HEK293 (cell line): ENCODE measurements around the gene HSD17B1.
A peak's percentile ranks its signal among the peaks of the same experiment; 100 is the strongest.

Source experiments
- CTCF ChIA-PET: fragments of 350-600 bp; formaldehyde crosslinking; extraction: SDS; loops from one replicate; lab custom pipeline; 2021; ENCODE audit warnings: antibody characterized with exemption; lab: Yijun Ruan, JAX
- POLR2A ChIA-PET: fragments of 300-600 bp; formaldehyde crosslinking; extraction: SDS; loops from one replicate; lab custom pipeline; 2020; ENCODE audit warnings: antibody characterized with exemption, inconsistent platforms; lab: Yijun Ruan, JAX
- H3K27ac ChIP-seq: fragments of 200-500 bp; sonication (Bioruptor generic); 2 replicates; pipeline ENCODE4 v1.5.1; 2014; ENCODE audit warnings: low read depth, low read length, control low read depth, inconsistent platforms; ENCODE audit errors: extremely low read depth
- H3K36me3 ChIP-seq, 2 experiments: fragments of 200-500 bp in 1 of 2; sonication (Bioruptor generic) in 1 of 2; 1 replicate in 1 of 2; 2 replicates in 1 of 2; pipeline ENCODE4 v1.5.1; 2014 to 2017; ENCODE audit warnings: inconsistent platforms in 2 of 2, low read length in 2 of 2; ENCODE audit not compliant: control insufficient read depth in 2 of 2, insufficient read depth in 1 of 2
- H3K4me1 ChIP-seq: fragments of 200-500 bp; sonication (Bioruptor generic); 2 replicates; pipeline ENCODE4 v1.5.1; 2014; ENCODE audit warnings: mild to moderate bottlenecking, low read length, inconsistent platforms; ENCODE audit not compliant: control insufficient read depth, insufficient read depth
- H3K4me3 ChIP-seq: 2 replicates; pipeline ENCODE4 v1.5.1; 2011; ENCODE audit warnings: low read depth, mild to moderate bottlenecking, control low read depth, low read length, moderate library complexity
- H3K9me3 ChIP-seq: fragments of 200-500 bp; sonication (Bioruptor generic); 2 replicates; pipeline ENCODE4 v1.5.1; 2014; ENCODE audit warnings: low read depth, low read length, inconsistent platforms; ENCODE audit not compliant: control insufficient read depth, insufficient read depth
- GLIS1 ChIP-seq: fragments of 450-650 bp; formaldehyde crosslinking; IDR thresholded peaks from 2 replicates; pipeline ENCODE4 v1.5.1; 2016; ENCODE audit warnings: missing biosample characterization, missing genetic modification characterization
- HOXC10 ChIP-seq: sonication (generic); formaldehyde crosslinking; IDR thresholded peaks from 2 replicates; pipeline ENCODE4 v1.8.1; 2023; ENCODE audit warnings: mild to moderate bottlenecking, missing genetic modification reagents
- KLF7 ChIP-seq: fragments of 450-650 bp; formaldehyde crosslinking; IDR thresholded peaks from 2 replicates; pipeline ENCODE4 v1.5.1; 2016; ENCODE audit warnings: missing biosample characterization, missing genetic modification characterization, borderline replicate concordance
- KLF8 ChIP-seq: fragments of 450-650 bp; formaldehyde crosslinking; IDR thresholded peaks from 2 replicates; pipeline ENCODE4 v1.5.1; 2016; ENCODE audit warnings: missing biosample characterization, missing genetic modification characterization
- OSR2 ChIP-seq: fragments of 450-650 bp; formaldehyde crosslinking; IDR thresholded peaks from 2 replicates; pipeline ENCODE4 v1.5.1; 2016; ENCODE audit warnings: missing biosample characterization, missing genetic modification characterization
- SCRT2 ChIP-seq: fragments of 450-650 bp; formaldehyde crosslinking; IDR thresholded peaks from 2 replicates; pipeline ENCODE4 v1.5.1; 2016; ENCODE audit warnings: missing biosample characterization, missing genetic modification characterization
- SP2 ChIP-seq: fragments of 450-650 bp; formaldehyde crosslinking; IDR thresholded peaks from 2 replicates; pipeline ENCODE4 v1.5.1; 2016; ENCODE audit warnings: missing biosample characterization, missing genetic modification characterization
- SP7 ChIP-seq: fragments of 450-650 bp; formaldehyde crosslinking; IDR thresholded peaks from 2 replicates; pipeline ENCODE4 v1.5.1; 2016; ENCODE audit warnings: missing biosample characterization, missing genetic modification characterization
- YY1 ChIP-seq: fragments of 450-650 bp; formaldehyde crosslinking; IDR thresholded peaks from 2 replicates; pipeline ENCODE4 v1.5.1; 2018; ENCODE audit warnings: missing biosample characterization, missing genetic modification characterization
- ZBTB7A ChIP-seq: fragments of 450-650 bp; formaldehyde crosslinking; IDR thresholded peaks from 2 replicates; pipeline ENCODE4 v1.5.1; 2016; ENCODE audit warnings: low read depth, missing biosample characterization, missing genetic modification characterization
- ZEB2 ChIP-seq: fragments of 450-650 bp; formaldehyde crosslinking; IDR thresholded peaks from 2 replicates; pipeline ENCODE4 v1.5.1; 2016; ENCODE audit warnings: missing biosample characterization, missing genetic modification characterization
- ZFHX2 ChIP-seq: fragments of 450-650 bp; formaldehyde crosslinking; conservative IDR thresholded peaks from 2 replicates; pipeline ENCODE4 v1.5.1; 2016; ENCODE audit warnings: missing biosample characterization, missing genetic modification characterization
- ZNF133 ChIP-seq: fragments of 450-650 bp; formaldehyde crosslinking; IDR thresholded peaks from 2 replicates; pipeline ENCODE4 v1.5.1; 2016; ENCODE audit warnings: missing biosample characterization, missing genetic modification characterization
- ZNF292 ChIP-seq: fragments of 450-650 bp; formaldehyde crosslinking; IDR thresholded peaks from 2 replicates; pipeline ENCODE4 v1.5.1; 2016; ENCODE audit warnings: low read depth, missing biosample characterization, missing genetic modification characterization, borderline replicate concordance
- ZNF341 ChIP-seq: fragments of 450-650 bp; formaldehyde crosslinking; IDR thresholded peaks from 2 replicates; pipeline ENCODE4; 2016; ENCODE audit warnings: low read depth, missing biosample characterization, missing genetic modification characterization
- ZNF76 ChIP-seq: fragments of 450-650 bp; formaldehyde crosslinking; IDR thresholded peaks from 2 replicates; pipeline ENCODE4; 2016; ENCODE audit warnings: low read depth, missing biosample characterization, missing genetic modification characterization, borderline replicate concordance
- ZNF830 ChIP-seq: fragments of 450-650 bp; IDR thresholded peaks from 2 replicates; pipeline ENCODE4 v1.5.0; 2018; ENCODE audit warnings: missing biosample characterization, missing genetic modification characterization, low read depth, mild to moderate bottlenecking, moderate library complexity
- ZSCAN30 ChIP-seq: fragments of 450-650 bp; IDR thresholded peaks from 2 replicates; pipeline ENCODE4 v1.5.1; 2018; ENCODE audit warnings: missing biosample characterization, mild to moderate bottlenecking, missing genetic modification characterization, moderate library complexity
- TF ChIP-seq, protein P1 (sequence below): fragments of 450-650 bp; formaldehyde crosslinking; IDR thresholded peaks from 2 replicates; pipeline ENCODE4 v1.5.1; 2016; ENCODE audit warnings: missing biosample characterization, missing genetic modification characterization
- TF ChIP-seq, protein P2 (sequence below): fragments of 450-650 bp; formaldehyde crosslinking; IDR thresholded peaks from 2 replicates; pipeline ENCODE4 v1.5.1; 2016; ENCODE audit warnings: missing biosample characterization, missing genetic modification characterization, borderline replicate concordance
- TF ChIP-seq, protein P3 (sequence below): fragments of 450-650 bp; formaldehyde crosslinking; IDR thresholded peaks from 2 replicates; pipeline ENCODE4 v1.5.1; 2016; ENCODE audit warnings: missing biosample characterization, missing genetic modification characterization
- TF ChIP-seq, protein P4 (sequence below): fragments of 450-650 bp; formaldehyde crosslinking; IDR thresholded peaks from 2 replicates; pipeline ENCODE4 v1.5.1; 2016; ENCODE audit warnings: missing biosample characterization, missing genetic modification characterization
- TF ChIP-seq, protein P5 (sequence below): fragments of 450-650 bp; formaldehyde crosslinking; IDR thresholded peaks from 2 replicates; pipeline ENCODE4 v1.5.1; 2016; ENCODE audit warnings: missing biosample characterization, missing genetic modification characterization

Gene HSD17B1

DNA sequence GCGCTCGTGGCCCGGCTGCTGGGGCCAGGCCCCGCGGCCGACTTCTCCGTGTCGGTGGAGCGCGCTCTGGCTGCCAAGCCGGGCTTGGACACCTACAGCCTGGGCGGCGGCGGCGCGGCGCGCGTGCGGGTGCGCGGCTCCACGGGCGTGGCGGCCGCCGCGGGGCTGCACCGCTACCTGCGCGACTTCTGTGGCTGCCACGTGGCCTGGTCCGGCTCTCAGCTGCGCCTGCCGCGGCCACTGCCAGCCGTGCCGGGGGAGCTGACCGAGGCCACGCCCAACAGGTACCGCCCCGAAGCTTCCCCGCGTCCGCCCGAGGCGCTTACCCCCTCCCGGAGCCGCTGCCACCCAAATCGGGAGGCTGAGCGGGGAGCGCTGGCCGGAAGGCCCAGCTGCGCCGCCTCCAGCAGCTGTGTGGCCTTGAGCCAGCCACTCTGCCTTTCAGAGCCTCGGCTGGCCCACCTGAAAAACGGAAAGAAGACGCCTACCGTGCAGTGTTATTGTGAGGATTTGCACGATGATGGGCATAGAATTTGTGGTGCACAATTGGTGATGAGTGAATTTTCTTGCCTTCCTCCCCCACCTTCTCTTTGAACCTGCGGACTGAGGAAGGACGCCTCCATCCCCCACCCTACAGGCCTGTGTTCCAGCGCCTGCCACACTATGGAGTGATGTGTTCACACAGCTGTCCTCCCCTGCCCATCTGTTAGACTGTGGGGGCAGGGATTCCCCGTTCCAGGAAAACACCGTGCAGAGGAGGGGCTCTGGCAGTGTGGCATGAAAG, 16.2 kb upstream of the HSD17B1 start:
- H3K4me3 ChIP-seq = peak overlapping the region; percentile 44
- no peaks in the 10 kb centered on the region for H3K9me3 ChIP-seq
- POLR2A ChIA-PET = interaction anchor here (0.9 to 2.7 kb wide), 15 partner anchors 8 to 519 kb away, joined by 3 to 23 read pairs (median 5); partner anchors contain the start of genes CAVIN1, DNAJC7, PLEKHH3 and PSMC3IP
- H3K36me3 ChIP-seq = peaks cover 12 to 30% of the 10 kb centered on the region in 2 experiments; a peak in 2 of 3 replicates
- peak overlapping the region; percentile 98 for H3K27ac ChIP-seq
- H3K4me1 ChIP-seq = peaks cover 10% of the 10 kb centered on the region
- CTCF ChIA-PET = interaction anchor here (0.7 to 4.1 kb wide), 7 partner anchors 9 to 417 kb away, joined by 3 to 19 read pairs (median 5); partner anchors contain the start of gene PSMC3IP
- TF ChIP-seq, protein P1, sequence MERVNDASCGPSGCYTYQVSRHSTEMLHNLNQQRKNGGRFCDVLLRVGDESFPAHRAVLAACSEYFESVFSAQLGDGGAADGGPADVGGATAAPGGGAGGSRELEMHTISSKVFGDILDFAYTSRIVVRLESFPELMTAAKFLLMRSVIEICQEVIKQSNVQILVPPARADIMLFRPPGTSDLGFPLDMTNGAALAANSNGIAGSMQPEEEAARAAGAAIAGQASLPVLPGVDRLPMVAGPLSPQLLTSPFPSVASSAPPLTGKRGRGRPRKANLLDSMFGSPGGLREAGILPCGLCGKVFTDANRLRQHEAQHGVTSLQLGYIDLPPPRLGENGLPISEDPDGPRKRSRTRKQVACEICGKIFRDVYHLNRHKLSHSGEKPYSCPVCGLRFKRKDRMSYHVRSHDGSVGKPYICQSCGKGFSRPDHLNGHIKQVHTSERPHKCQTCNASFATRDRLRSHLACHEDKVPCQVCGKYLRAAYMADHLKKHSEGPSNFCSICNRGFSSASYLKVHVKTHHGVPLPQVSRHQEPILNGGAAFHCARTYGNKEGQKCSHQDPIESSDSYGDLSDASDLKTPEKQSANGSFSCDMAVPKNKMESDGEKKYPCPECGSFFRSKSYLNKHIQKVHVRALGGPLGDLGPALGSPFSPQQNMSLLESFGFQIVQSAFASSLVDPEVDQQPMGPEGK (tag by site-specific recombination) = peak; percentile 94
- TF ChIP-seq SP7 (tag by site-specific recombination) = peak; percentile 69; the same call in 1 of the 2 replicates
- peak; percentile 8; the same call in 1 of the 2 replicates for TF ChIP-seq ZSCAN30
- peak; percentile 35 for TF ChIP-seq OSR2 (tag by site-specific recombination)
- peak; percentile 57; the same call in 1 of the 2 replicates for TF ChIP-seq KLF7 (tag by site-specific recombination)
- TF ChIP-seq ZNF133 (tag by site-specific recombination) = no peak
- TF ChIP-seq, protein P2, sequence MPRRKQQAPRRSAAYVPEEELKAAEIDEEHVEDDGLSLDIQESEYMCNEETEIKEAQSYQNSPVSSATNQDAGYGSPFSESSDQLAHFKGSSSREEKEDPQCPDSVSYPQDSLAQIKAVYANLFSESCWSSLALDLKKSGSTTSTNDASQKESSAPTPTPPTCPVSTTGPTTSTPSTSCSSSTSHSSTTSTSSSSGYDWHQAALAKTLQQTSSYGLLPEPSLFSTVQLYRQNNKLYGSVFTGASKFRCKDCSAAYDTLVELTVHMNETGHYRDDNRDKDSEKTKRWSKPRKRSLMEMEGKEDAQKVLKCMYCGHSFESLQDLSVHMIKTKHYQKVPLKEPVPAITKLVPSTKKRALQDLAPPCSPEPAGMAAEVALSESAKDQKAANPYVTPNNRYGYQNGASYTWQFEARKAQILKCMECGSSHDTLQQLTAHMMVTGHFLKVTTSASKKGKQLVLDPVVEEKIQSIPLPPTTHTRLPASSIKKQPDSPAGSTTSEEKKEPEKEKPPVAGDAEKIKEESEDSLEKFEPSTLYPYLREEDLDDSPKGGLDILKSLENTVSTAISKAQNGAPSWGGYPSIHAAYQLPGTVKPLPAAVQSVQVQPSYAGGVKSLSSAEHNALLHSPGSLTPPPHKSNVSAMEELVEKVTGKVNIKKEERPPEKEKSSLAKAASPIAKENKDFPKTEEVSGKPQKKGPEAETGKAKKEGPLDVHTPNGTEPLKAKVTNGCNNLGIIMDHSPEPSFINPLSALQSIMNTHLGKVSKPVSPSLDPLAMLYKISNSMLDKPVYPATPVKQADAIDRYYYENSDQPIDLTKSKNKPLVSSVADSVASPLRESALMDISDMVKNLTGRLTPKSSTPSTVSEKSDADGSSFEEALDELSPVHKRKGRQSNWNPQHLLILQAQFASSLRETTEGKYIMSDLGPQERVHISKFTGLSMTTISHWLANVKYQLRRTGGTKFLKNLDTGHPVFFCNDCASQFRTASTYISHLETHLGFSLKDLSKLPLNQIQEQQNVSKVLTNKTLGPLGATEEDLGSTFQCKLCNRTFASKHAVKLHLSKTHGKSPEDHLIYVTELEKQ (tag by site-specific recombination) = no peak
- peak; percentile 83 for TF ChIP-seq SCRT2
- TF ChIP-seq, protein P3, sequence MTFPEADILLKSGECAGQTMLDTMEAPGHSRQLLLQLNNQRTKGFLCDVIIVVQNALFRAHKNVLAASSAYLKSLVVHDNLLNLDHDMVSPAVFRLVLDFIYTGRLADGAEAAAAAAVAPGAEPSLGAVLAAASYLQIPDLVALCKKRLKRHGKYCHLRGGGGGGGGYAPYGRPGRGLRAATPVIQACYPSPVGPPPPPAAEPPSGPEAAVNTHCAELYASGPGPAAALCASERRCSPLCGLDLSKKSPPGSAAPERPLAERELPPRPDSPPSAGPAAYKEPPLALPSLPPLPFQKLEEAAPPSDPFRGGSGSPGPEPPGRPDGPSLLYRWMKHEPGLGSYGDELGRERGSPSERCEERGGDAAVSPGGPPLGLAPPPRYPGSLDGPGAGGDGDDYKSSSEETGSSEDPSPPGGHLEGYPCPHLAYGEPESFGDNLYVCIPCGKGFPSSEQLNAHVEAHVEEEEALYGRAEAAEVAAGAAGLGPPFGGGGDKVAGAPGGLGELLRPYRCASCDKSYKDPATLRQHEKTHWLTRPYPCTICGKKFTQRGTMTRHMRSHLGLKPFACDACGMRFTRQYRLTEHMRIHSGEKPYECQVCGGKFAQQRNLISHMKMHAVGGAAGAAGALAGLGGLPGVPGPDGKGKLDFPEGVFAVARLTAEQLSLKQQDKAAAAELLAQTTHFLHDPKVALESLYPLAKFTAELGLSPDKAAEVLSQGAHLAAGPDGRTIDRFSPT = peak; percentile 81
- TF ChIP-seq ZNF830 (tag by site-specific recombination) = no peak
- TF ChIP-seq ZNF76 (tag by site-specific recombination) = peak; percentile 42; the same call in 1 of the 2 replicates
- no peak for TF ChIP-seq YY1
- TF ChIP-seq SP2 = peak; percentile 72
- TF ChIP-seq KLF8 = peak; percentile 77
- peak; percentile 62; the same call in 1 of the 2 replicates for TF ChIP-seq ZBTB7A (tag by site-specific recombination)
- TF ChIP-seq HOXC10 (CRISPR knock-in tag) = no peak
- TF ChIP-seq, protein P4, sequence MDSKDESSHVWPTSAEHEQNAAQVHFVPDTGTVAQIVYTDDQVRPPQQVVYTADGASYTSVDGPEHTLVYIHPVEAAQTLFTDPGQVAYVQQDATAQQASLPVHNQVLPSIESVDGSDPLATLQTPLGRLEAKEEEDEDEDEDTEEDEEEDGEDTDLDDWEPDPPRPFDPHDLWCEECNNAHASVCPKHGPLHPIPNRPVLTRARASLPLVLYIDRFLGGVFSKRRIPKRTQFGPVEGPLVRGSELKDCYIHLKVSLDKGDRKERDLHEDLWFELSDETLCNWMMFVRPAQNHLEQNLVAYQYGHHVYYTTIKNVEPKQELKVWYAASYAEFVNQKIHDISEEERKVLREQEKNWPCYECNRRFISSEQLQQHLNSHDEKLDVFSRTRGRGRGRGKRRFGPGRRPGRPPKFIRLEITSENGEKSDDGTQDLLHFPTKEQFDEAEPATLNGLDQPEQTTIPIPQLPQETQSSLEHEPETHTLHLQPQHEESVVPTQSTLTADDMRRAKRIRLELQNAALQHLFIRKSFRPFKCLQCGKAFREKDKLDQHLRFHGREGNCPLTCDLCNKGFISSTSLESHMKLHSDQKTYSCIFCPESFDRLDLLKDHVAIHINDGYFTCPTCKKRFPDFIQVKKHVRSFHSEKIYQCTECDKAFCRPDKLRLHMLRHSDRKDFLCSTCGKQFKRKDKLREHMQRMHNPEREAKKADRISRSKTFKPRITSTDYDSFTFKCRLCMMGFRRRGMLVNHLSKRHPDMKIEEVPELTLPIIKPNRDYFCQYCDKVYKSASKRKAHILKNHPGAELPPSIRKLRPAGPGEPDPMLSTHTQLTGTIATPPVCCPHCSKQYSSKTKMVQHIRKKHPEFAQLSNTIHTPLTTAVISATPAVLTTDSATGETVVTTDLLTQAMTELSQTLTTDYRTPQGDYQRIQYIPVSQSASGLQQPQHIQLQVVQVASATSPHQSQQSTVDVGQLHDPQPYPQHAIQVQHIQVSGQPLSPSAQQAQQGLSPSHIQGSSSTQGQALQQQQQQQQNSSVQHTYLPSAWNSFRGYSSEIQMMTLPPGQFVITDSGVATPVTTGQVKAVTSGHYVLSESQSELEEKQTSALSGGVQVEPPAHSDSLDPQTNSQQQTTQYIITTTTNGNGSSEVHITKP (tag by site-specific recombination) = peak; percentile 77
- TF ChIP-seq ZEB2 = peak; percentile 88
- TF ChIP-seq, protein P5, sequence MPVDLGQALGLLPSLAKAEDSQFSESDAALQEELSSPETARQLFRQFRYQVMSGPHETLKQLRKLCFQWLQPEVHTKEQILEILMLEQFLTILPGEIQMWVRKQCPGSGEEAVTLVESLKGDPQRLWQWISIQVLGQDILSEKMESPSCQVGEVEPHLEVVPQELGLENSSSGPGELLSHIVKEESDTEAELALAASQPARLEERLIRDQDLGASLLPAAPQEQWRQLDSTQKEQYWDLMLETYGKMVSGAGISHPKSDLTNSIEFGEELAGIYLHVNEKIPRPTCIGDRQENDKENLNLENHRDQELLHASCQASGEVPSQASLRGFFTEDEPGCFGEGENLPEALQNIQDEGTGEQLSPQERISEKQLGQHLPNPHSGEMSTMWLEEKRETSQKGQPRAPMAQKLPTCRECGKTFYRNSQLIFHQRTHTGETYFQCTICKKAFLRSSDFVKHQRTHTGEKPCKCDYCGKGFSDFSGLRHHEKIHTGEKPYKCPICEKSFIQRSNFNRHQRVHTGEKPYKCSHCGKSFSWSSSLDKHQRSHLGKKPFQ (tag by site-specific recombination) = 0 out of 2 replicates have a peak, but pooled peaks have one; percentile 36
- peak; percentile 78 for TF ChIP-seq ZNF341 (tag by site-specific recombination)
- no peak for TF ChIP-seq ZNF292 (tag by site-specific recombination)
- peak; percentile 89 for TF ChIP-seq GLIS1 (tag by site-specific recombination)
- TF ChIP-seq ZFHX2 (tag by site-specific recombination) = peak; percentile 66
